Epithelial cell of esophagus (primary cell): ENCODE results near the gene PER2.

Experiments used
- DNase-seq: peaks from one replicate; pipeline ENCODE4 v3.0.0; 2010; ENCODE audit warnings: low read depth
- H3K4me3 ChIP-seq: 2 replicates; pipeline ENCODE4 v1.5.1; 2011; ENCODE audit warnings: mild to moderate bottlenecking, low read length, control low read depth
- CTCF ChIP-seq: IDR thresholded peaks from 2 replicates; pipeline ENCODE4 v1.5.1; 2011; ENCODE audit warnings: low read depth, mild to moderate bottlenecking, low read length, control low read depth, inconsistent platforms; ENCODE audit not compliant: insufficient read depth; ENCODE audit errors: missing control alignments

PER2 gene

DNA sequence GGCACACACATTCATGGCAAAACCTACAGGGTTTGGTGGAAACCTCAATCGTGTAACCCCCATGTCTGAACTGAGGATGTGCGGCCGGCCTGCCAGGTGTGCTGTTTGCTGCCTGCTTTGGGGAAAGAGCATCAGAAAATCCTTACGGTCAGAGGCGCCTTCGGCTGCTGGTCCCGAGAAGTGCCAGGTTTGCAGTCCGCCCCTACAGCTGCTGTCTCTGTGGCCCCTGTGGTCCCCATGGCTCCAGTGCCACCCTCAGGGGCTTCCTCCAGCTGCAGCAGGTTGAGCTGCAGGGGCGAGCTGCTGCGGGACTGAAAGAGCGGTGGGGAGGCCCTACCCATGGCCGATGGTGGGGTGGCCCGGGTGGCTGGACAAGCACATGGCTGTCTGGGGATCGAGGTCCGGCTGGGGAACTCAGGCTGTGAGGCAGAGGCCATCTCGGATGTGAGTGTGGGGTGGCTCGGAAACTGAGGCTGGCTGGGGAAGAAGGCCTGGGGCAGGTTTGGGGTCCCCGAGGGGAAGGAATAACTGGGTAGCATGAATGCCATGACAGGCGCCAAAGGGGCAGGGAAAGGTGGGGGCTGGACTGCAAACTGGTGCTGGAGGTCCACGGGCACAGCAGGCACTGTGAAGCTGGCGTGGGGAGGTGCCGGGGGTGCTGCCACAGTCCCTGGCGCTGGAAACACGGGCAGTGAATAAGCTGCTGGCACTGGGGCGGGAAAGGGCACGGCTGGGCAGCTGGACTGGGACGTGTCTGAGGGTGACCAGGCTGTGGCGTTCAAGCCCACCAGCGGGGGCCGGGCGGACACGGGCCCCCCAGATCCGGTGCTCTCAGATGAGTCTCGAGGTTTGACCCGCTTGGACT, 35.4 kb downstream of the PER2 start:
- DNase-seq, result no peak
- no peak for TF ChIP-seq CTCF
- no peak overlapping the region for H3K4me3 ChIP-seq

- TF ChIP-seq CTCF, result no peak
- H3K4me3 ChIP-seq, result no peak overlapping the region
- DNase-seq, result no peak
These were observed 36.4 kb downstream of the PER2 start for GRCh38 chr2:238251986-238252385.

- no peak overlapping the region for H3K4me3 ChIP-seq
- no peak for DNase-seq
- no peak for TF ChIP-seq CTCF
These were observed 37.1 kb downstream of the PER2 start for GRCh38 chr2:238251331-238251730.

DNA sequence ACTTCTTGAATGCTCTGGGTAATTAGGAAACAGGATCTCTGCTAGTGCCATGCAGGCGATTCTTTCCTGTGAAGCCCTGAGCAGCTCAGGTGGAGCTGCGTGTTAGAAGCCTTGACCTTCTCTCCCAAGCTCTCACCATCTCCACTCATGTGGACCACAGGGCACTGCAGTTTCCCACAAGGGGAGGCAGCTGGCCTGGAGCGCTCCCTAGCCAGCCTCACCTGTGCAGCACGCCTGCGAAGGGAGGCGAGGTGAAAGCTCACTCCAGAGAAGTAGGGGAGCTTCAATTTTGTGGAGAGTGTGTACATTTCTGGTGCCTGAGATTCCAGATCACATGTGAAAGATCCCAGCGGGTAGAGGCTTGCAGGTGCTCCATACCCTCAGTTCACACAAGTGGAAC, 37.5 kb downstream of the PER2 start:
- TF ChIP-seq CTCF, result no peak
- no peak for DNase-seq
- no peak overlapping the region for H3K4me3 ChIP-seq

- TF ChIP-seq CTCF, result no peak
- no peak for DNase-seq
- H3K4me3 ChIP-seq, result no peak overlapping the region
These were observed 40.5 kb downstream of the PER2 start for GRCh38 chr2:238247841-238248453.

GRCh38 chr2:238247002-238247822, 41.2 kb downstream of the PER2 start:
- DNase-seq, result no peak
- no peak overlapping the region for H3K4me3 ChIP-seq
- no peak for TF ChIP-seq CTCF
